ENCODE results near the gene THSD4. TPM values are rescaled to one million over a fixed set of nuclear protein-coding genes. Genes with fewer than 3 reads are reported as not detected.
A peak's percentile ranks its signal among the peaks of the same experiment; 100 is the strongest.

THSD4 gene
- total RNA-seq, 1 donor from 2014 or later: 5.1 TPM

GRCh38 chr15:71187078-71187477 is 71.8 kb downstream of the THSD4 start:
- no peak for DNase-seq (ENCODE audit: low spot score)

- DNase-seq (ENCODE audit: low spot score): no peak
Measured at GRCh38 chr15:71187526-71187925, 72.3 kb downstream of the THSD4 start.

- no peak for DNase-seq (ENCODE audit: low spot score)
Measured at GRCh38 chr15:71189718-71190117, 74.4 kb downstream of the THSD4 start.

GRCh38 chr15:71191296-71191695 is 76.0 kb downstream of the THSD4 start:
- no peak for DNase-seq (ENCODE audit: low spot score)

GRCh38 chr15:71192816-71193215 is 77.5 kb downstream of the THSD4 start:
- no peak for DNase-seq (ENCODE audit: low spot score)

GRCh38 chr15:71194286-71194685 is 79.0 kb downstream of the THSD4 start:
- DNase-seq (ENCODE audit: low spot score): no peak

- DNase-seq (ENCODE audit: low spot score): no peak
Measured at GRCh38 chr15:71195242-71195641, 80.0 kb downstream of the THSD4 start.

GRCh38 chr15:71197620-71198019 is 82.3 kb downstream of the THSD4 start:
- DNase-seq (ENCODE audit: low spot score): no peak

GRCh38 chr15:71198846-71199245 is 83.6 kb downstream of the THSD4 start:
- DNase-seq (ENCODE audit: low spot score): no peak

- DNase-seq (ENCODE audit: low spot score): no peak
Measured at GRCh38 chr15:71199384-71200351, 84.4 kb downstream of the THSD4 start.

GRCh38 chr15:71201477-71201876 is 86.2 kb downstream of the THSD4 start:
- DNase-seq (ENCODE audit: low spot score): no peak

- DNase-seq (ENCODE audit: low spot score): no peak
Measured at GRCh38 chr15:71202712-71203111, 87.4 kb downstream of the THSD4 start.

GRCh38 chr15:71203586-71204474 is 88.6 kb downstream of the THSD4 start:
- no peak for DNase-seq (ENCODE audit: low spot score)

GRCh38 chr15:71207141-71207540 is 91.9 kb downstream of the THSD4 start:
- DNase-seq (ENCODE audit: low spot score): no peak

GRCh38 chr15:71212146-71212545 is 96.9 kb downstream of the THSD4 start:
- no peak for DNase-seq (ENCODE audit: low spot score)

- peak; percentile 33 for DNase-seq (ENCODE audit: low spot score)
Measured at GRCh38 chr15:71213943-71214342, 98.7 kb downstream of the THSD4 start.

GRCh38 chr15:71215126-71215894 is 100.0 kb downstream of the THSD4 start:
- no peak for DNase-seq (ENCODE audit: low spot score)

GRCh38 chr15:71218272-71218805 is 103.1 kb downstream of the THSD4 start:
- no peak for DNase-seq (ENCODE audit: low spot score)

GRCh38 chr15:71219101-71219500 is 103.8 kb downstream of the THSD4 start:
- DNase-seq (ENCODE audit: low spot score): no peak

- DNase-seq (ENCODE audit: low spot score): no peak
Measured at GRCh38 chr15:71219645-71220044, 104.4 kb downstream of the THSD4 start.

- no peak for DNase-seq (ENCODE audit: low spot score)
Measured at GRCh38 chr15:71220828-71221227, 105.6 kb downstream of the THSD4 start.

Data from mesenteric fat pad (tissue), 1 donor.